ENCODE results near the gene RPL32.

DNA sequence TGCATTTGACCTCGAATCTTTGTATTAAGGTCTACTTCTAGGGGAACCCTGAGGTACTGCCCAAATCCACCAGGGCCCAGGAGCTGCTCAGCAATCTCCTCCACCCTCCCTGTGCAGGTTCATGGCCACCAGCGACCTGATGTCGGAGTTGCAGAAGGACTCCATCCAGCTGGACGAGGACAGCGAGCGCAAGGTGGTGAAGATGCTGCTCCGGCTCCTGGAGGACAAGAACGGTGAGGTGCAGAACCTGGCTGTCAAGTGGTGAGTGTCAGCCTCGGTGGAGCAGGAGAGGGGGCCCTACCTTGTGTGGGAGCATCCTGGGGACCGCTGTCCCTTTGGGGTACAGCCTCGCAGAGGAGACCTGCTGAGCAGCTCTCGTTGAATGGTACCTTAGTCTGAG lies 38.0 kb downstream of the RPL32 start:
- no peak for TF ChIP-seq KLF16 (IDR thresholded peaks at IDR 0.05)
- no peak for TF ChIP-seq TEAD4 (IDR thresholded peaks at IDR 0.05; ENCODE audit: low read length)
- no peak for TF ChIP-seq TEAD4 (CRISPR knock-in tag; IDR thresholded peaks at IDR 0.05; ENCODE audit: borderline replicate concordance)
- TF ChIP-seq, protein P1, sequence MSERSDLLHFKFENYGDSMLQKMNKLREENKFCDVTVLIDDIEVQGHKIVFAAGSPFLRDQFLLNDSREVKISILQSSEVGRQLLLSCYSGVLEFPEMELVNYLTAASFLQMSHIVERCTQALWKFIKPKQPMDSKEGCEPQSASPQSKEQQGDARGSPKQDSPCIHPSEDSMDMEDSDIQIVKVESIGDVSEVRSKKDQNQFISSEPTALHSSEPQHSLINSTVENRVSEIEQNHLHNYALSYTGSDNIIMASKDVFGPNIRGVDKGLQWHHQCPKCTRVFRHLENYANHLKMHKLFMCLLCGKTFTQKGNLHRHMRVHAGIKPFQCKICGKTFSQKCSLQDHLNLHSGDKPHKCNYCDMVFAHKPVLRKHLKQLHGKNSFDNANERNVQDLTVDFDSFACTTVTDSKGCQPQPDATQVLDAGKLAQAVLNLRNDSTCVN (CRISPR knock-in tag; IDR thresholded peaks at IDR 0.05): no peak
